ENCODE measurements around the gene RSPH10B. TPM values are rescaled to one million over a fixed set of nuclear protein-coding genes. Genes with fewer than 3 reads are reported as not detected.

The RSPH10B gene
- total RNA-seq, 4 donors from 2014 or later: not detected

Small RNA genes lying within 50 kb of the gene (small RNA-seq; reads per million reads assigned to genes)
- gene RF00019 (0 reads per million in 3 donors), gene SNORA80D (0 to 0.50 (median 0) reads per million in 3 donors)

Other genes with a start within 250 kb of the RSPH10B start
- gene RNF216, start 189.0 kb downstream of the RSPH10B start, total RNA-seq: 10 to 100 TPM; 40.3 to 70.8 (median 58.5) TPM
- gene OCM, start 89.9 kb downstream of the RSPH10B start, total RNA-seq: not detected
- gene CCZ1, start 72.0 kb downstream of the RSPH10B start, total RNA-seq: 10 to 100 TPM; 49.0 to 61.5 (median 54.7) TPM
- 1 to 10 TPM; 7.5 to 9.5 (median 8.4) TPM for gene PMS2, start 38.4 kb upstream of the RSPH10B start, total RNA-seq
- 10 to 100 TPM; 24.5 to 41.9 (median 37.5) TPM for gene AIMP2, start 38.6 kb upstream of the RSPH10B start, total RNA-seq
- gene ANKRD61, start 60.7 kb upstream of the RSPH10B start, total RNA-seq: not detected
- 100 to 1,000 TPM in 2 of 4 donors, 10 to 100 TPM in 2; 60.1 to 157 (median 89.2) TPM for gene EIF2AK1, start 88.5 kb upstream of the RSPH10B start, total RNA-seq
- gene USP42, start 134.3 kb upstream of the RSPH10B start, total RNA-seq: 10 to 100 TPM in 1 of 4 donors, 1 to 10 TPM in 3; 8.3 to 11.6 (median 9.6) TPM

Measured in esophagus muscularis mucosa (tissue), 4 donors.